Activated naive CD8-positive, alpha-beta T cell treated with anti-CD3 and anti-CD28 coated beads, Interleukin-2, amount 10 ng/mL, durations not matched to agents 7 days and 5 days (primary cell): ENCODE data around the gene IZUMO2. TPM values are rescaled to one million over a fixed set of nuclear protein-coding genes. Genes with fewer than 3 reads are reported as not detected.

Source experiments
- ATAC-seq: fragments of 150-1000 bp; cut with Tn5 transposase; one replicate; pipeline ENCODE4 v1.10.0; 2021; ENCODE audit warnings: low read depth, moderate library complexity
- POLR2A ChIA-PET: fragments of 350-600 bp; sonication (Branson Sonifier 250); formaldehyde crosslinking; loops from one replicate; lab custom pipeline; 2021; ENCODE audit warnings: antibody characterized with exemption; lab: Charles Lee
- DNase-seq: peaks from one replicate; pipeline ENCODE4 v3.0.0; 2021
- H3K27ac Mint-ChIP-seq: one replicate; pipeline ENCODE4 v1.8.0; 2022; ENCODE audit warnings: mild to moderate bottlenecking, mixed read lengths
- H3K27me3 Mint-ChIP-seq: one replicate; pipeline ENCODE4 v1.8.0; 2022; ENCODE audit warnings: mild to moderate bottlenecking, moderate library complexity, mixed read lengths
- H3K36me3 Mint-ChIP-seq: one replicate; pipeline ENCODE4 v1.8.0; 2021; ENCODE audit warnings: mild to moderate bottlenecking, mixed read lengths
- H3K4me1 Mint-ChIP-seq: one replicate; pipeline ENCODE4 v1.8.0; 2021; ENCODE audit warnings: mixed read lengths
- H3K4me3 Mint-ChIP-seq: one replicate; pipeline ENCODE4 v1.8.0; 2022; ENCODE audit warnings: mild to moderate bottlenecking, moderate library complexity, mixed read lengths
- H3K9me3 Mint-ChIP-seq: one replicate; pipeline ENCODE4 v1.8.0; 2021; ENCODE audit warnings: mixed read lengths
- total RNA-seq, 2 experiments: library from RNA; stranded (reverse); gene quantifications; one replicate each; pipeline ENCODE4 v1.2.3, GENCODE V29; 2021

Gene IZUMO2
- total RNA-seq, 2 experiments from 2014 or later = not detected

GRCh38 chr19:50197348-50197747, 34.3 kb upstream of the IZUMO2 start:
- H3K4me3 Mint-ChIP-seq = no peak overlapping the region
- H3K4me1 Mint-ChIP-seq = peaks cover 2% of the 10 kb centered on the region
- H3K27me3 Mint-ChIP-seq = peaks cover 20% of the 10 kb centered on the region
- DNase-seq (no peak), ATAC-seq (no peak)
- POLR2A ChIA-PET = no interaction called here
- no peaks in the 10 kb centered on the region for H3K9me3 Mint-ChIP-seq
- no peaks in the 10 kb centered on the region for H3K36me3 Mint-ChIP-seq
- no peak overlapping the region for H3K27ac Mint-ChIP-seq

- Mint-ChIP-seq H3K4me3 (no peak overlapping the region), H3K9me3 (no peaks in the 10 kb centered on the region), H3K4me1 (peaks cover 2% of the 10 kb centered on the region), H3K36me3 (no peaks in the 10 kb centered on the region), H3K27ac (no peak overlapping the region), H3K27me3 (peaks cover 15% of the 10 kb centered on the region)
- DNase-seq = no peak
- ATAC-seq = no peak
- POLR2A ChIA-PET = no interaction called here
These were observed 33.3 kb upstream of the IZUMO2 start for GRCh38 chr19:50196322-50196932.

- no peaks in the 10 kb centered on the region for H3K36me3 Mint-ChIP-seq
- peaks cover 11% of the 10 kb centered on the region for H3K27me3 Mint-ChIP-seq
- ATAC-seq = no peak
- H3K4me3 Mint-ChIP-seq = no peak overlapping the region
- no peak for DNase-seq
- H3K9me3 Mint-ChIP-seq = no peaks in the 10 kb centered on the region
- POLR2A ChIA-PET = no interaction called here
- peaks cover 2% of the 10 kb centered on the region for H3K4me1 Mint-ChIP-seq
- no peak overlapping the region for H3K27ac Mint-ChIP-seq
These were observed 32.1 kb upstream of the IZUMO2 start for GRCh38 chr19:50195224-50195623.

GRCh38 chr19:50192463-50193211, 29.6 kb upstream of the IZUMO2 start:
- Mint-ChIP-seq H3K27me3 (peaks cover 2% of the 10 kb centered on the region), H3K4me1 (peaks cover 2% of the 10 kb centered on the region), H3K4me3 (no peak overlapping the region), H3K36me3 (no peaks in the 10 kb centered on the region), H3K9me3 (no peaks in the 10 kb centered on the region), H3K27ac (no peak overlapping the region)
- ATAC-seq = no peak
- no peak for DNase-seq
- POLR2A ChIA-PET = no interaction called here

GRCh38 chr19:50191216-50191615, 28.1 kb upstream of the IZUMO2 start:
- ATAC-seq (no peak), DNase-seq (no peak)
- H3K27me3 Mint-ChIP-seq = no peaks in the 10 kb centered on the region
- no peak overlapping the region for H3K27ac Mint-ChIP-seq
- H3K9me3 Mint-ChIP-seq = no peaks in the 10 kb centered on the region
- H3K36me3 Mint-ChIP-seq = no peaks in the 10 kb centered on the region
- POLR2A ChIA-PET = no interaction called here
- H3K4me3 Mint-ChIP-seq = no peak overlapping the region
- peaks cover 2% of the 10 kb centered on the region for H3K4me1 Mint-ChIP-seq

- no peak overlapping the region for H3K27ac Mint-ChIP-seq
- H3K27me3 Mint-ChIP-seq = no peaks in the 10 kb centered on the region
- DNase-seq (no peak), ATAC-seq (no peak)
- H3K4me3 Mint-ChIP-seq = no peak overlapping the region
- peaks cover 2% of the 10 kb centered on the region for H3K4me1 Mint-ChIP-seq
- no peaks in the 10 kb centered on the region for H3K36me3 Mint-ChIP-seq
- no peaks in the 10 kb centered on the region for H3K9me3 Mint-ChIP-seq
- POLR2A ChIA-PET = no interaction called here
These were observed 27.4 kb upstream of the IZUMO2 start for GRCh38 chr19:50190439-50190891.

- no peak overlapping the region for H3K27ac Mint-ChIP-seq
- ATAC-seq (no peak), DNase-seq (no peak)
- H3K4me1 Mint-ChIP-seq = peaks cover 2% of the 10 kb centered on the region
- no peaks in the 10 kb centered on the region for H3K36me3 Mint-ChIP-seq
- H3K27me3 Mint-ChIP-seq = no peaks in the 10 kb centered on the region
- POLR2A ChIA-PET = no interaction called here
- no peak overlapping the region for H3K4me3 Mint-ChIP-seq
- H3K9me3 Mint-ChIP-seq = no peaks in the 10 kb centered on the region
These were observed 26.2 kb upstream of the IZUMO2 start for GRCh38 chr19:50189331-50189730.

- Mint-ChIP-seq H3K36me3 (no peaks in the 10 kb centered on the region), H3K4me1 (peaks cover 6% of the 10 kb centered on the region), H3K27ac (no peak overlapping the region), H3K9me3 (no peaks in the 10 kb centered on the region), H3K27me3 (no peaks in the 10 kb centered on the region), H3K4me3 (no peak overlapping the region)
- DNase-seq (no peak), ATAC-seq (no peak)
- POLR2A ChIA-PET = no interaction called here
These were observed 24.9 kb upstream of the IZUMO2 start for GRCh38 chr19:50187937-50188336.

- Mint-ChIP-seq H3K27me3 (peaks cover 3% of the 10 kb centered on the region), H3K9me3 (no peaks in the 10 kb centered on the region), H3K36me3 (no peaks in the 10 kb centered on the region), H3K27ac (no peak overlapping the region), H3K4me1 (peaks cover 4% of the 10 kb centered on the region), H3K4me3 (no peak overlapping the region)
- POLR2A ChIA-PET = no interaction called here
- no peak for ATAC-seq
- no peak for DNase-seq
These were observed 21.1 kb upstream of the IZUMO2 start for GRCh38 chr19:50184196-50184595.

- ATAC-seq = no peak
- no peaks in the 10 kb centered on the region for H3K36me3 Mint-ChIP-seq
- no peak overlapping the region for H3K27ac Mint-ChIP-seq
- H3K4me3 Mint-ChIP-seq = no peak overlapping the region
- no peak for DNase-seq
- H3K4me1 Mint-ChIP-seq = peaks cover 4% of the 10 kb centered on the region
- H3K27me3 Mint-ChIP-seq = peaks cover 3% of the 10 kb centered on the region
- no peaks in the 10 kb centered on the region for H3K9me3 Mint-ChIP-seq
- POLR2A ChIA-PET = no interaction called here
These were observed 18.0 kb upstream of the IZUMO2 start for GRCh38 chr19:50181121-50181520.

- no peak overlapping the region for H3K4me3 Mint-ChIP-seq
- H3K36me3 Mint-ChIP-seq = no peaks in the 10 kb centered on the region
- peaks cover 4% of the 10 kb centered on the region for H3K9me3 Mint-ChIP-seq
- no peak overlapping the region for H3K27ac Mint-ChIP-seq
- POLR2A ChIA-PET = no interaction called here
- ATAC-seq (no peak), DNase-seq (no peak)
- peaks cover under 1% of the 10 kb centered on the region for H3K4me1 Mint-ChIP-seq
- peaks cover 3% of the 10 kb centered on the region for H3K27me3 Mint-ChIP-seq
These were observed 15.9 kb upstream of the IZUMO2 start for GRCh38 chr19:50178859-50179537.

- H3K36me3 Mint-ChIP-seq = no peaks in the 10 kb centered on the region
- no peak overlapping the region for H3K4me3 Mint-ChIP-seq
- no peak for ATAC-seq
- POLR2A ChIA-PET = interaction anchor here (0.5 kb wide), 1 partner anchor 16 kb away, joined by 4 read pairs; no protein-coding TSS in a partner anchor
- peaks cover 3% of the 10 kb centered on the region for H3K27me3 Mint-ChIP-seq
- no peak overlapping the region for H3K27ac Mint-ChIP-seq
- H3K9me3 Mint-ChIP-seq = peaks cover 4% of the 10 kb centered on the region
- DNase-seq = no peak
- H3K4me1 Mint-ChIP-seq = no peaks in the 10 kb centered on the region
These were observed 15.2 kb upstream of the IZUMO2 start for GRCh38 chr19:50178320-50178719.

GRCh38 chr19:50176775-50177174, 13.7 kb upstream of the IZUMO2 start:
- no peak overlapping the region for H3K27ac Mint-ChIP-seq
- no peak for ATAC-seq
- no peak for DNase-seq
- H3K4me3 Mint-ChIP-seq = no peak overlapping the region
- H3K36me3 Mint-ChIP-seq = no peaks in the 10 kb centered on the region
- peaks cover 2% of the 10 kb centered on the region for H3K4me1 Mint-ChIP-seq
- peaks cover 7% of the 10 kb centered on the region for H3K27me3 Mint-ChIP-seq
- H3K9me3 Mint-ChIP-seq = peaks cover 4% of the 10 kb centered on the region
- POLR2A ChIA-PET = no interaction called here

GRCh38 chr19:50175924-50176323, 12.8 kb upstream of the IZUMO2 start:
- H3K4me1 Mint-ChIP-seq = peaks cover 2% of the 10 kb centered on the region

More at GRCh38 chr19:50175924-50176323, 12.8 kb upstream of the IZUMO2 start:
- H3K36me3 Mint-ChIP-seq = no peaks in the 10 kb centered on the region
- H3K4me3 Mint-ChIP-seq = no peak overlapping the region
- POLR2A ChIA-PET = no interaction called here
- H3K27me3 Mint-ChIP-seq = peaks cover 7% of the 10 kb centered on the region
- ATAC-seq = no peak
- DNase-seq = no peak
- peaks cover 4% of the 10 kb centered on the region for H3K9me3 Mint-ChIP-seq
- H3K27ac Mint-ChIP-seq = no peak overlapping the region
